HAP-1 (cell line): ENCODE results near the gene GNG11.

ENCODE experiments used
- DNase-seq, 2 experiments: peaks; one replicate each; pipeline ENCODE4 v3.0.0-alpha.2; 2016 to 2020; ENCODE audit warnings: low spot score in 2 of 2
- H3K27me3 ChIP-seq: fragments of 250-450 bp; sonication (Bioruptor Pico); 2 replicates; pipeline ENCODE4 v1.5.1; 2020; ENCODE audit warnings: low read depth, mild to moderate bottlenecking, moderate library complexity
- H3K36me3 ChIP-seq: fragments of 250-450 bp; sonication (Bioruptor Pico); replicated peaks from 2 replicates; pipeline ENCODE4 v1.5.1; 2020; ENCODE audit warnings: mild to moderate bottlenecking
- H3K4me1 ChIP-seq: fragments of 250-450 bp; sonication (Bioruptor Pico); 2 replicates; pipeline ENCODE4 v1.5.1; 2020; ENCODE audit warnings: mild to moderate bottlenecking
- H3K4me3 ChIP-seq: fragments of 250-450 bp; sonication (Bioruptor Pico); 2 replicates; pipeline ENCODE4 v1.5.1; 2020; ENCODE audit warnings: mild to moderate bottlenecking, moderate library complexity
- H3K9me3 ChIP-seq: fragments of 250-450 bp; sonication (Bioruptor Pico); 2 replicates; pipeline ENCODE4 v1.5.1; 2020; ENCODE audit warnings: mild to moderate bottlenecking, moderate library complexity
- in situ Hi-C: fragments of 300-500 bp; cut with MboI; formaldehyde crosslinking; loops from 3 replicates; pipeline ENCODE4 v1.14.3; 2020; ENCODE audit warnings: low sequenced_read_pairs, inconsistent platforms, mixed read lengths

GNG11 gene

DNA sequence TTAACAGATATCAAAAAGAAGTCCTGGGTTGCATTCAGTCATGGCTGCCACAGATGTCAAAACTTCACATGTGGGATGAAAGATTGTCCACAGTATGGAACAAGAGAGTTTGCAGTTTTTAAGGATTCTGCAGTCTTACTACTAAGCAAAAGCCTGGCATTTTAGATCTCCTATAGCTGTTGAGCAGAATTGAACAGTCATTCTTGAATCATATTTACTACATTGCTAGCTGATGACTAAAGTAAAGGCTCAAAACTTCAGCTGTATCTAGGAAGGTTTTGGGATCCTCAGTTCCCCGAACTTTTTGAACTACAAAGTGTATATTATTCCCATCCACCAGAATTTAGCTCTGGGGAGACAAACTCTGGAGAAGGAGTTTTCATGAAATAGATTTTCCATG is 51.6 kb downstream of the GNG11 start:
- in situ Hi-C loops = no loop called here

GRCh38 chr7:93977211-93977950 is 55.8 kb downstream of the GNG11 start:
- in situ Hi-C loops = no loop called here
- DNase-seq = no peak

More for the DNA sequence above, 51.6 kb downstream of the GNG11 start:
- Histone ChIP-seq H3K9me3 (no peaks in the 10 kb centered on the region), H3K4me1 (peaks cover 6% of the 10 kb centered on the region; the same call in 1 of the 2 replicates), H3K4me3 (no peak overlapping the region), H3K36me3 (no peaks in the 10 kb centered on the region), H3K27me3 (peaks cover 14% of the 10 kb centered on the region)
- DNase-seq = no peak

More at GRCh38 chr7:93977211-93977950, 55.8 kb downstream of the GNG11 start:
- peaks cover 6% of the 10 kb centered on the region; the same call in 1 of the 2 replicates for H3K4me1 ChIP-seq
- no peak overlapping the region for H3K4me3 ChIP-seq
- peaks cover 14% of the 10 kb centered on the region for H3K27me3 ChIP-seq
- no peaks in the 10 kb centered on the region for H3K36me3 ChIP-seq
- H3K9me3 ChIP-seq = no peaks in the 10 kb centered on the region
